Measurements from ENCODE around the gene ATP8A2.

Gene ATP8A2

GRCh38 chr13:26050568-26051230, 678.9 kb downstream of the ATP8A2 start:
- H3K9ac ChIP-seq (ENCODE audit: insufficient read length, low read depth): peak overlapping the region; percentile 80
- no peak for DNase-seq (ENCODE audit: low read depth, low spot score)
- peaks cover 53% of the 10 kb centered on the region for H3K27me3 ChIP-seq (ENCODE audit: insufficient read depth, insufficient read length)
- H3K4me1 ChIP-seq (ENCODE audit: insufficient read depth, insufficient read length): peaks cover 2% of the 10 kb centered on the region
- TF ChIP-seq ZNF274 (IDR thresholded peaks at IDR 0.05; ENCODE audit: low read depth, low read length) (no peak), SUZ12 (IDR thresholded peaks at IDR 0.05; ENCODE audit: extremely low read depth, insufficient read depth, insufficient read length) (no peak), YY1 (IDR thresholded peaks at IDR 0.05; ENCODE audit: insufficient read depth, insufficient read length) (no peak)
- peak overlapping the region; percentile 50 for H3K4me3 ChIP-seq (ENCODE audit: insufficient read length, low read depth)
- H3K9me3 ChIP-seq (ENCODE audit: insufficient read depth, low read length): no peaks in the 10 kb centered on the region
- peaks cover 5% of the 10 kb centered on the region for H3K36me3 ChIP-seq (ENCODE audit: insufficient read depth, insufficient read length, low read length)

- TF ChIP-seq SUZ12 (IDR thresholded peaks at IDR 0.05; ENCODE audit: extremely low read depth, insufficient read depth, insufficient read length) (no peak), YY1 (IDR thresholded peaks at IDR 0.05; ENCODE audit: insufficient read depth, insufficient read length) (no peak), ZNF274 (IDR thresholded peaks at IDR 0.05; ENCODE audit: low read depth, low read length) (no peak)
- Histone ChIP-seq H3K4me1 (ENCODE audit: insufficient read depth, insufficient read length) (peaks cover 2% of the 10 kb centered on the region), H3K27me3 (ENCODE audit: insufficient read depth, insufficient read length) (peaks cover 53% of the 10 kb centered on the region), H3K36me3 (ENCODE audit: insufficient read depth, insufficient read length, low read length) (peaks cover 4% of the 10 kb centered on the region), H3K9ac (ENCODE audit: insufficient read length, low read depth) (peak overlapping the region; percentile 80), H3K9me3 (ENCODE audit: insufficient read depth, low read length) (no peaks in the 10 kb centered on the region), H3K4me3 (ENCODE audit: insufficient read length, low read depth) (peak overlapping the region; percentile 50)
- DNase-seq (ENCODE audit: low read depth, low spot score): no peak
These were observed 679.5 kb downstream of the ATP8A2 start for GRCh38 chr13:26051231-26051656.

DNA sequence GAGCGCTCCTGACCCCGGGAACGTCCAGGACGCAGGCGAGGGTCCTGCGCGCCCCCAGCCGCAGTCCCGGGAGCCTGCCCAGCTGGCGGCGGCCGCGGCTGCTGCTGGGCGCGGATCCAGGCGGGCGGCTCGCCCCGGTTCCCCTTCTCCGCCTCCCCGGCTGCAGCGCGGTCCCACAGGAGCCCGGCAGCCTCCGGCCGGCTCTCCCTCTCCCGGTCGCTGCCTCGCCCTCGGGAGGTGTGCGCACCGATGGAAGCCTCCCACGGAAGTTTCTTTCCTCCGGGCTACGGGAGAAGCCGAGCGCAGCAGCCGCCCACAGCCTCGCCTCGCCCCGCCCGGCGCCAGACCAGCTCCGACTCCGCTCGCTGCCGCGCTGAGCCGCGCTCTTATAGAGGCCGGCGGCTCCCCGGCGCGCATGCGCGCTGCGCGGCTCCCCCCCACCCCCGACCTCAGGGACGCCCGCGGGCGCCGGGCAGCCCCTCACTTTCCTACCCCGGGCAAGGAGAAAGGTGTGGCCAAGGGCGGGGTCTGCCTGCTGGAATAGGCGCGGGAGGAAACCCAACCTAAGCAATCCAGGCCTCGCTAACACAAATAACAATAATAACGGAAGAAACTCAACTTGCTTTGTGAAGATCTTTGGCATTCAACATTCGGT, 680.0 kb downstream of the ATP8A2 start, which contains the start of gene SHISA2:
Gene SHISA2 (minus strand): TSS at position 360 of the 655 bp plus-strand sequence. CDS start 1,041 bp downstream, outside the sequence.
- TF ChIP-seq YY1 (IDR thresholded peaks at IDR 0.05; ENCODE audit: insufficient read depth, insufficient read length): no peak
- TF ChIP-seq ZNF274 (IDR thresholded peaks at IDR 0.05; ENCODE audit: low read depth, low read length): no peak
- TF ChIP-seq SUZ12 (IDR thresholded peaks at IDR 0.05; ENCODE audit: extremely low read depth, insufficient read depth, insufficient read length): no peak
- Histone ChIP-seq H3K9ac (ENCODE audit: insufficient read length, low read depth) (peak within 1 kb of the TSS; percentile 80), H3K36me3 (ENCODE audit: insufficient read depth, insufficient read length, low read length) (no peaks in the 10 kb centered on the region), H3K4me3 (ENCODE audit: insufficient read length, low read depth) (peak within 1 kb of the TSS; percentile 50), H3K27me3 (ENCODE audit: insufficient read depth, insufficient read length) (peaks cover 53% of the 10 kb centered on the region), H3K4me1 (ENCODE audit: insufficient read depth, insufficient read length) (peaks cover 2% of the 10 kb centered on the region), H3K9me3 (ENCODE audit: insufficient read depth, low read length) (no peaks in the 10 kb centered on the region)
- DNase-seq (ENCODE audit: low read depth, low spot score): no peak

GRCh38 chr13:26052337-26052736, 680.6 kb downstream of the ATP8A2 start:
- no peak overlapping the region for H3K9ac ChIP-seq (ENCODE audit: insufficient read length, low read depth)
- H3K9me3 ChIP-seq (ENCODE audit: insufficient read depth, low read length): no peaks in the 10 kb centered on the region
- H3K36me3 ChIP-seq (ENCODE audit: insufficient read depth, insufficient read length, low read length): no peaks in the 10 kb centered on the region
- no peak overlapping the region for H3K4me3 ChIP-seq (ENCODE audit: insufficient read length, low read depth)
- H3K27me3 ChIP-seq (ENCODE audit: insufficient read depth, insufficient read length): peaks cover 53% of the 10 kb centered on the region
- no peak for TF ChIP-seq ZNF274 (IDR thresholded peaks at IDR 0.05; ENCODE audit: low read depth, low read length)
- TF ChIP-seq SUZ12 (IDR thresholded peaks at IDR 0.05; ENCODE audit: extremely low read depth, insufficient read depth, insufficient read length): no peak
- no peak for TF ChIP-seq YY1 (IDR thresholded peaks at IDR 0.05; ENCODE audit: insufficient read depth, insufficient read length)
- peaks cover 2% of the 10 kb centered on the region for H3K4me1 ChIP-seq (ENCODE audit: insufficient read depth, insufficient read length)
- DNase-seq (ENCODE audit: low read depth, low spot score): no peak

DNA sequence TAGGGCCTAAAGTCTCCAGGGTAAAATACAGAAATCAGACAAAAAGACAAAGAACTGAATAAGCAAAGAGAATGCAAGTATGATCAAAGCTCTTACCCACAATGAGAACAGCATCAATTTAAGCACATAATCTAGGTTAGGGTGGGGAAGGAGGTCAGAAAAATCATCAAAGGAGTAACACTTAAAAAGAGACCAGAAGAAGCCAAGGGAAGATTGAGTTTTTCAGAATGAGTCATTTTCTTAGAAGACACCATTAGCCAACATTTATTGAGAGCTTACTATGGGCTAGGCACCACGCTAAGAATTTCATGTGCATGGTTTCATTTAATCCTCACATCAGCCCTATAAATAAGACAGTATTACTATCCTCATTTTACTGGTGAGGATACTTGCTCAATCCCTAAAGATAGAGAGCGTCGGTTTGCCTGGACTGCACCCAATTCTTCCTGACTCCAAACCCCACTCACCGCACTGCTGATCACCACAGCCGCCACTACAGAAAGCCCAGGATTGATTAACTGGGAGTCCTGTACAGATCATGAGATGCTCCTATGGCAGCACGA, 681.7 kb downstream of the ATP8A2 start:
- H3K9ac ChIP-seq (ENCODE audit: insufficient read length, low read depth): no peak overlapping the region
- no peaks in the 10 kb centered on the region for H3K9me3 ChIP-seq (ENCODE audit: insufficient read depth, low read length)
- H3K4me1 ChIP-seq (ENCODE audit: insufficient read depth, insufficient read length): peaks cover 2% of the 10 kb centered on the region
- no peaks in the 10 kb centered on the region for H3K36me3 ChIP-seq (ENCODE audit: insufficient read depth, insufficient read length, low read length)
- DNase-seq (ENCODE audit: low read depth, low spot score): no peak
- no peak overlapping the region for H3K4me3 ChIP-seq (ENCODE audit: insufficient read length, low read depth)
- peaks cover 50% of the 10 kb centered on the region for H3K27me3 ChIP-seq (ENCODE audit: insufficient read depth, insufficient read length)
- TF ChIP-seq YY1 (IDR thresholded peaks at IDR 0.05; ENCODE audit: insufficient read depth, insufficient read length) (no peak), ZNF274 (IDR thresholded peaks at IDR 0.05; ENCODE audit: low read depth, low read length) (no peak), SUZ12 (IDR thresholded peaks at IDR 0.05; ENCODE audit: extremely low read depth, insufficient read depth, insufficient read length) (no peak)

- no peaks in the 10 kb centered on the region for H3K9me3 ChIP-seq (ENCODE audit: insufficient read depth, low read length)
- no peak overlapping the region for H3K4me3 ChIP-seq (ENCODE audit: insufficient read length, low read depth)
- H3K4me1 ChIP-seq (ENCODE audit: insufficient read depth, insufficient read length): peaks cover 2% of the 10 kb centered on the region
- DNase-seq (ENCODE audit: low read depth, low spot score): no peak
- peaks cover 36% of the 10 kb centered on the region for H3K27me3 ChIP-seq (ENCODE audit: insufficient read depth, insufficient read length)
- no peak overlapping the region for H3K9ac ChIP-seq (ENCODE audit: insufficient read length, low read depth)
- no peak for TF ChIP-seq SUZ12 (IDR thresholded peaks at IDR 0.05; ENCODE audit: extremely low read depth, insufficient read depth, insufficient read length)
- TF ChIP-seq ZNF274 (IDR thresholded peaks at IDR 0.05; ENCODE audit: low read depth, low read length): no peak
- no peak for TF ChIP-seq YY1 (IDR thresholded peaks at IDR 0.05; ENCODE audit: insufficient read depth, insufficient read length)
- H3K36me3 ChIP-seq (ENCODE audit: insufficient read depth, insufficient read length, low read length): no peaks in the 10 kb centered on the region
These were observed 683.1 kb downstream of the ATP8A2 start for GRCh38 chr13:26054896-26055295.

DNA sequence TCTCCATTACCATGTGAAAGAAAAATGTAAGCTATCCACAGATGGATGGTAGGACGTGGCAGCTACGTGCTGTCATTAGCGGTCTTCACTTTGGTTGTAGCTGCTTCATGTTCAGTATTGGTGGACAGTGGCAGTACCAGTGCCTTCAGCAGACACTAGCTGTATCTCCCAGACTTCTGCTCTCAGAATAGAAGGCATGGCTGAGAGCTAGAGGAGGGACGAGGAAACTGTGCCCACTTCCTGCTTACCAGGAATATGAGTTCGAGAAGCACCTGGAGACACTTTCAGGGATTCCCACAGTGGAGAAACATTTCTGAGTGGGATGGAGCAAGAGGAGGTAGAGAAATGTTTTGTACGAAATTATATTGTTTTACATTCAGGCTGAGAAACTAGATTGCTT, 686.9 kb downstream of the ATP8A2 start:
- DNase-seq (ENCODE audit: low read depth, low spot score): no peak
- Histone ChIP-seq H3K4me3 (ENCODE audit: insufficient read length, low read depth) (no peak overlapping the region), H3K4me1 (ENCODE audit: insufficient read depth, insufficient read length) (no peaks in the 10 kb centered on the region), H3K36me3 (ENCODE audit: insufficient read depth, insufficient read length, low read length) (no peaks in the 10 kb centered on the region), H3K9ac (ENCODE audit: insufficient read length, low read depth) (no peak overlapping the region), H3K9me3 (ENCODE audit: insufficient read depth, low read length) (no peaks in the 10 kb centered on the region), H3K27me3 (ENCODE audit: insufficient read depth, insufficient read length) (peaks cover under 1% of the 10 kb centered on the region)
- TF ChIP-seq ZNF274 (IDR thresholded peaks at IDR 0.05; ENCODE audit: low read depth, low read length) (no peak), YY1 (IDR thresholded peaks at IDR 0.05; ENCODE audit: insufficient read depth, insufficient read length) (no peak), SUZ12 (IDR thresholded peaks at IDR 0.05; ENCODE audit: extremely low read depth, insufficient read depth, insufficient read length) (no peak)

All from NT2/D1 (cell line).